ENCODE measurements around the gene ERBB2. TPM values are rescaled to one million over a fixed set of nuclear protein-coding genes. Genes with fewer than 3 reads are reported as not detected.
A peak's percentile ranks its signal among the peaks of the same experiment; 100 is the strongest.
"Not testable (repeated sequence)": the region's sequence is repeated elsewhere in the genome, so short reads cannot be mapped to it uniquely, and the experiment has no call there.

The ERBB2 gene
- total RNA-seq, 2 experiments from 2014 or later: 5.9 to 6.3 TPM

- Mint-ChIP-seq H3K27ac (peak within 1 kb of the TSS; percentile 84), H3K36me3 (peaks cover 7% of the 10 kb centered on the region), H3K4me3 (peak within 1 kb of the TSS; percentile 92), H3K27me3 (no peaks in the 10 kb centered on the region), H3K4me1 (ENCODE audit: low read depth) (peaks cover 18% of the 10 kb centered on the region), H3K9me3 (no peaks in the 10 kb centered on the region)
- intact Hi-C loops (cut with micrococcal nuclease): loop anchor here (5.0 kb wide), 4 partner anchors 44 to 179 kb away; partner anchors contain the start of genes MIEN1, STARD3 and ZPBP2
- ChIA-PET POLR2A (interaction anchor here (0.7 to 1.8 kb wide), 5 partner anchors 10 to 293 kb away, joined by 4 to 8 read pairs (median 5); partner anchors contain the start of gene PSMD3), CTCF (interaction anchor here (1.0 to 3.0 kb wide), 8 partner anchors 9 to 293 kb away, joined by 3 to 12 read pairs (median 4); partner anchors contain the start of genes MIEN1 and PSMD3)
- peak; percentile 91 for DNase-seq
Observed at GRCh38 chr17:39687546-39688474, 12.1 kb upstream of the ERBB2 start, which contains the start of gene PGAP3. Gene PGAP3 (minus strand): TSS chr17:39688057. CDS start chr17:39688014, 43 bp downstream.

- Mint-ChIP-seq H3K9me3 (no peaks in the 10 kb centered on the region), H3K27me3 (no peaks in the 10 kb centered on the region), H3K36me3 (peaks cover 4% of the 10 kb centered on the region), H3K4me3 (peak overlapping the region; percentile 92), H3K27ac (peak overlapping the region; percentile 84), H3K4me1 (ENCODE audit: low read depth) (peaks cover 18% of the 10 kb centered on the region)
- peak; percentile 19 for DNase-seq
- intact Hi-C loops (cut with micrococcal nuclease): loop anchor here (5.0 kb wide), 4 partner anchors 44 to 179 kb away; partner anchors contain the start of genes MIEN1, STARD3 and ZPBP2
- ChIA-PET POLR2A (interaction anchor here (1.0 to 1.8 kb wide), 4 partner anchors 11 to 41 kb away, joined by 4 to 8 read pairs (median 6); no protein-coding TSS in a partner anchor), CTCF (interaction anchor here (1.0 to 3.0 kb wide), 8 partner anchors 10 to 292 kb away, joined by 3 to 12 read pairs (median 4); partner anchors contain the start of genes MIEN1 and PSMD3)
Observed at GRCh38 chr17:39688475-39688835, 11.4 kb upstream of the ERBB2 start.

- H3K36me3 Mint-ChIP-seq: peaks cover 2% of the 10 kb centered on the region
- H3K4me1 Mint-ChIP-seq (ENCODE audit: low read depth): peaks cover 18% of the 10 kb centered on the region
- ChIA-PET POLR2A (interaction anchor here (1.8 kb wide), 1 partner anchor 11 kb away, joined by 8 read pairs; no protein-coding TSS in a partner anchor), CTCF (interaction anchor here (0.8 to 3.0 kb wide), 4 partner anchors 12 to 67 kb away, joined by 3 to 12 read pairs (median 10); partner anchors contain the start of gene MIEN1)
- peak overlapping the region; percentile 84 for H3K27ac Mint-ChIP-seq
- intact Hi-C loops (cut with micrococcal nuclease): loop anchor here (5.0 kb wide), 4 partner anchors 43 to 178 kb away; partner anchors contain the start of genes MIEN1, STARD3 and ZPBP2
- no peak for DNase-seq
- no peaks in the 10 kb centered on the region for H3K9me3 Mint-ChIP-seq
- H3K27me3 Mint-ChIP-seq: no peaks in the 10 kb centered on the region
- peak overlapping the region; percentile 92 for H3K4me3 Mint-ChIP-seq
Observed at GRCh38 chr17:39688945-39689344, 10.9 kb upstream of the ERBB2 start.

- H3K9me3 Mint-ChIP-seq: no peaks in the 10 kb centered on the region
- ChIA-PET CTCF (interaction anchor here (1.6 kb wide), 1 partner anchor 36 kb away, joined by 3 read pairs; the partner anchor contains the start of gene MIEN1), POLR2A (no interaction called here)
- H3K36me3 Mint-ChIP-seq: no peaks in the 10 kb centered on the region
- peaks cover 10% of the 10 kb centered on the region for H3K27me3 Mint-ChIP-seq
- H3K27ac Mint-ChIP-seq: no peak overlapping the region
- H3K4me3 Mint-ChIP-seq: no peak overlapping the region
- H3K4me1 Mint-ChIP-seq (ENCODE audit: low read depth): peaks cover 2% of the 10 kb centered on the region
- intact Hi-C loops (cut with micrococcal nuclease): no loop called here
- DNase-seq: no peak
Observed at GRCh38 chr17:39694593-39694992, 5.3 kb upstream of the ERBB2 start.

GRCh38 chr17:39695089-39695474 lies 4.8 kb upstream of the ERBB2 start:
- H3K27ac Mint-ChIP-seq: no peak overlapping the region
- intact Hi-C loops (cut with micrococcal nuclease): no loop called here
- H3K27me3 Mint-ChIP-seq: peaks cover 13% of the 10 kb centered on the region
- ChIA-PET CTCF (interaction anchor here (1.6 kb wide), 2 partner anchors 35 to 41 kb away, joined by 3 to 8 read pairs; partner anchors contain the start of gene MIEN1), POLR2A (no interaction called here)
- no peak for DNase-seq
- H3K4me3 Mint-ChIP-seq: no peak overlapping the region
- H3K9me3 Mint-ChIP-seq: no peaks in the 10 kb centered on the region
- no peaks in the 10 kb centered on the region for H3K36me3 Mint-ChIP-seq
- peaks cover 4% of the 10 kb centered on the region for H3K4me1 Mint-ChIP-seq (ENCODE audit: low read depth)

GRCh38 chr17:39696731-39697130 lies 3.1 kb upstream of the ERBB2 start:
- intact Hi-C loops (cut with micrococcal nuclease): no loop called here
- no peaks in the 10 kb centered on the region for H3K9me3 Mint-ChIP-seq
- peaks cover 24% of the 10 kb centered on the region for H3K27me3 Mint-ChIP-seq
- H3K27ac Mint-ChIP-seq: no peak overlapping the region
- CTCF ChIA-PET: interaction anchor here (0.6 to 1.6 kb wide), 4 partner anchors 28 to 75 kb away, joined by 3 to 8 read pairs (median 4); no protein-coding TSS in a partner anchor
- no peaks in the 10 kb centered on the region for H3K36me3 Mint-ChIP-seq
- peaks cover 6% of the 10 kb centered on the region for H3K4me1 Mint-ChIP-seq (ENCODE audit: low read depth)
- POLR2A ChIA-PET: no interaction called here
- DNase-seq: no peak
- no peak overlapping the region for H3K4me3 Mint-ChIP-seq

- H3K36me3 Mint-ChIP-seq: no peaks in the 10 kb centered on the region
- CTCF ChIA-PET: no interaction called here
- no peak for DNase-seq
- H3K27me3 Mint-ChIP-seq: peaks cover 26% of the 10 kb centered on the region
- intact Hi-C loops (cut with micrococcal nuclease): no loop called here
- no peak overlapping the region for H3K27ac Mint-ChIP-seq
- POLR2A ChIA-PET: no interaction called here
- H3K4me1 Mint-ChIP-seq (ENCODE audit: low read depth): peaks cover 6% of the 10 kb centered on the region
- no peaks in the 10 kb centered on the region for H3K9me3 Mint-ChIP-seq
- no peak overlapping the region for H3K4me3 Mint-ChIP-seq
Observed at GRCh38 chr17:39697961-39698360, 1.9 kb upstream of the ERBB2 start.

GRCh38 chr17:39699157-39699817 lies 577 bp upstream of the ERBB2 start:
- DNase-seq; H3K36me3 Mint-ChIP-seq; POLR2A ChIA-PET; intact Hi-C loops (cut with micrococcal nuclease); H3K9me3 Mint-ChIP-seq; H3K4me3 Mint-ChIP-seq; H3K4me1 Mint-ChIP-seq (ENCODE audit: low read depth); H3K27ac Mint-ChIP-seq: not testable (repeated sequence)
- CTCF ChIA-PET: interaction anchor here (1.1 to 1.8 kb wide), 3 partner anchors 44 to 78 kb away, joined by 3 to 4 read pairs (median 4); no protein-coding TSS in a partner anchor
- H3K27me3 Mint-ChIP-seq: peaks cover 26% of the 10 kb centered on the region

GRCh38 chr17:39700148-39700987 lies 504 bp downstream of the ERBB2 start:
- DNase-seq: no peak
- H3K4me1 Mint-ChIP-seq (ENCODE audit: low read depth): peaks cover 6% of the 10 kb centered on the region
- POLR2A ChIA-PET: interaction anchor here (0.5 kb wide), 1 partner anchor 519 kb away, joined by 3 read pairs; the partner anchor contains the start of gene WIPF2
- H3K4me3 Mint-ChIP-seq: no peak overlapping the region
- H3K27ac Mint-ChIP-seq: no peak overlapping the region
- no peaks in the 10 kb centered on the region for H3K9me3 Mint-ChIP-seq
- CTCF ChIA-PET: interaction anchor here (0.7 to 1.8 kb wide), 5 partner anchors 11 to 79 kb away, joined by 3 to 5 read pairs (median 4); partner anchors contain the start of gene MIEN1
- intact Hi-C loops (cut with micrococcal nuclease): no loop called here
- no peaks in the 10 kb centered on the region for H3K36me3 Mint-ChIP-seq
- peaks cover 26% of the 10 kb centered on the region for H3K27me3 Mint-ChIP-seq

- CTCF ChIA-PET: interaction anchor here (0.7 to 1.8 kb wide), 3 partner anchors 12 to 80 kb away, joined by 3 to 5 read pairs (median 4); partner anchors contain the start of gene MIEN1
- H3K27me3 Mint-ChIP-seq: peaks cover 26% of the 10 kb centered on the region
- intact Hi-C loops (cut with micrococcal nuclease): no loop called here
- POLR2A ChIA-PET: no interaction called here
- H3K36me3 Mint-ChIP-seq: no peaks in the 10 kb centered on the region
- DNase-seq: no peak
- H3K4me1 Mint-ChIP-seq (ENCODE audit: low read depth): peaks cover 6% of the 10 kb centered on the region
- no peak overlapping the region for H3K4me3 Mint-ChIP-seq
- H3K9me3 Mint-ChIP-seq: no peaks in the 10 kb centered on the region
- no peak overlapping the region for H3K27ac Mint-ChIP-seq
Observed at GRCh38 chr17:39701012-39701783, 1.3 kb downstream of the ERBB2 start.

Data from activated CD4-positive, alpha-beta memory T cell treated with anti-CD3 and anti-CD28 coated beads for 36 hours (primary cell).